Psoas muscle (tissue), 8 donors: ENCODE data around the gene NLRX1. TPM values are rescaled to one million over a fixed set of nuclear protein-coding genes. Genes with fewer than 3 reads are reported as not detected.

Experiments used
- ATAC-seq, 4 donors: fragments of 200-7000 bp; cut with Tn5 transposase; one replicate each; pipeline ENCODE4 v1.9.1; 2020; ENCODE audit warnings: moderate library complexity in 3 of 4, mild to moderate bottlenecking in 2 of 4
- DNase-seq, 2 donors: peaks; one replicate each; pipeline ENCODE4 v3.0.0-alpha.2; 2020
- H3K27ac ChIP-seq: fragments of 200-600 bp; one replicate; pipeline ENCODE4 v1.8.0; 2022
- H3K27me3 ChIP-seq, 3 donors: fragments of 200-600 bp in 1 of 3; one replicate each; pipeline versions ENCODE4 v1.6.1 to v1.8.0; 2013 to 2022; ENCODE audit warnings: low read length in 2 of 3, mild to moderate bottlenecking in 2 of 3, moderate library complexity in 1 of 3; ENCODE audit not compliant: insufficient read depth in 3 of 3
- H3K36me3 ChIP-seq, 2 donors: fragments of 200-600 bp in 1 of 2; one replicate each; pipeline versions ENCODE4 v1.6.1 to v1.8.0; 2013 to 2022; ENCODE audit warnings: low read depth in 1 of 2, mild to moderate bottlenecking in 1 of 2, moderate library complexity in 1 of 2; ENCODE audit not compliant: insufficient read depth in 1 of 2
- H3K4me1 ChIP-seq: fragments of 200-600 bp; one replicate; pipeline ENCODE4 v1.8.0; 2022
- H3K4me3 ChIP-seq: fragments of 200-600 bp; one replicate; pipeline ENCODE4 v1.8.0; 2022; ENCODE audit warnings: mild to moderate bottlenecking
- H3K9me3 ChIP-seq: fragments of 200-600 bp; one replicate; pipeline ENCODE4 v1.8.0; 2022
- CTCF ChIP-seq: fragments of 200-600 bp; IDR thresholded peaks from one replicate; pipeline ENCODE4 v1.8.0; 2022; ENCODE audit warnings: antibody characterized with exemption
- WGBS, 3 donors: extraction: QIAGEN DNeasy Blood & Tissue Kit; methylation state at CpG; one replicate each; pipeline versions ENCODE4 v1.1.6 to v1.1.7; 2013; 5-methylcytosine and 5-hydroxymethylcytosine counted together
- intact Hi-C, 2 donors: fragments of 100-400 bp; cut with DNase I; formaldehyde crosslinking; loops; one replicate each; pipeline versions ENCODE4 v1.11.0 to v1.14.2; 2022
- polyA plus RNA-seq, 3 donors: library from polyadenylated mRNA; stranded (reverse); fragments of 200-250 nt; gene quantifications; one replicate each; pipeline ENCODE4 v1.2.3, GENCODE V29; 2013
- total RNA-seq, 4 donors: library from RNA; stranded (reverse); fragmentation: NEBNext Ultra II Directional in 2 of 4; extraction: Animal tissue kit (Norgen Biotek cat#: 25700) in 2 of 4; gene quantifications; one replicate each; pipeline versions ENCODE4 v1.2.1 to v1.2.4, GENCODE V29; 2021 to 2023
- donor health status: healthy with polysubstance abuse.
- donor health status: DM: no; HTN: no; CAD: no; lungs with moderate emphysema.
- donor health status: Bipolar disorder and iron deficiency.
- donor health status: healthy.
- donor health status: DM: yes; HTN: yes; CAD: no.
- donor health status: DM: no; HTN: no; CAD: no.
- donor health status: DM: no; HTN: no; CAD: no.
- donor health status: DM: yes; HTN: yes; CAD: no.

Gene NLRX1
- total and polyA plus RNA-seq, 7 donors: 8.8 to 28.7 (median 18.1) TPM

DNA sequence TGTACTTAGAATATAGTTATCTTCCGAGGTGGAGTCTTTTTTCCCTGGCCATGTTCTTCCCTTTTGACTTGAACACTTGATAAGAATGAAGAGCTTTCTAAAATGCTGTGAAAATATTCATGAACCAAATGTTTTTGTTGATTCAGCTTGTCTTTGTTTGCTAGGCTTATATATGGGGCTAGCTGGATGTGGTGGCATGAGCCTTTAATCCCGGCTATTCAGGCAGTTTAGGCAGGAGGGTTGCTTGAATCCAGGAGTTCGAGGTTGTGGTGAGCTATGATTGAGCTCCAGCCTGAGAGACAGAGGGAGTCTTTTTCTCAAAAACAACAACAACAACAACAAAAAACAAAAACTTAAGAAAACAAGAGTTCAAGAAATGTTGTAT, 60.8 kb downstream of the NLRX1 start:
- Histone ChIP-seq H3K9me3 (no peaks in the 10 kb centered on the region), H3K4me1 (no peaks in the 10 kb centered on the region), H3K27ac (no peak overlapping the region), H3K4me3 (no peak overlapping the region), H3K36me3 (peaks cover 0 to 21% of the 10 kb centered on the region in 2 donors), H3K27me3 (no peaks in the 10 kb centered on the region)
- ATAC-seq (no peak), DNase-seq (no peak)
- TF ChIP-seq CTCF: no peak
- intact Hi-C loops: no loop called here
- 90 to 92% (median 91%) methylated on average over 3 of the region's 3 CpGs for whole genome bisulfite sequencing, 3 donors

DNA sequence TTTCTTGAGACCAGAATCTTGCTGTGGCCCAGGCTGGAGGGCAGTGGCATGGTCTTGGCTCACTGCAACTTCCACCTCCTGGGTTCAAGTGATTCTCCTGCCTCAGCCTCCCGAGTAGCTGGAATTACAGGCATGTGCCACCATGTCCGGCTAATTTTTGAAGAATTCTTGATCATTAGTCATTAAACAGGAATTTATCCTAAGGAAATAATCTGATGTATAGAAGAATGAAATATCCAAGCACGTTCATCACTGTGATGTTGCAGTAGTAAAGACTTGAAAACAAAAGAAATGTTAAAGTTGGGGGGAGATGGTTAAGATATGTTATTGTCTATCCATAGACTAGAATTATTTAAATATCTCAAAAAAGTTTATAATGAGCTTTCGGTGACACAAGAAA, 61.2 kb downstream of the NLRX1 start:
- 90 to 93% (median 91%) methylated on average over 4 of the region's 4 CpGs for WGBS, 3 donors
- H3K4me1 ChIP-seq: no peaks in the 10 kb centered on the region
- H3K27ac ChIP-seq: no peak overlapping the region
- no peaks in the 10 kb centered on the region for H3K9me3 ChIP-seq
- H3K4me3 ChIP-seq: no peak overlapping the region
- H3K27me3 ChIP-seq: no peaks in the 10 kb centered on the region
- DNase-seq (no peak), ATAC-seq (no peak)
- no peak for TF ChIP-seq CTCF
- intact Hi-C loops: no loop called here
- H3K36me3 ChIP-seq: peaks cover 0 to 21% of the 10 kb centered on the region in 2 donors

Other genes starting within 250 kb of the NLRX1 start
- 100 to 1,000 TPM in 1 of 4 donors, 10 to 100 TPM in 3; 52.4 to 124 (median 68.0) TPM for gene BCL9L, start 242.8 kb upstream of the NLRX1 start, total RNA-seq
- 10 to 100 TPM in 1 of 3 donors, 1 to 10 TPM in 2; 8.1 to 31.2 (median 8.6) TPM for gene BCL9L, start 242.8 kb upstream of the NLRX1 start, polyA plus RNA-seq
- gene UPK2, start 212.4 kb upstream of the NLRX1 start, total RNA-seq: not detected
- gene UPK2, start 212.4 kb upstream of the NLRX1 start, polyA plus RNA-seq: under 1 TPM in 1 of 3 donors, not detected in 2; 0.23 TPM
- not detected for gene FOXR1, start 197.0 kb upstream of the NLRX1 start, total RNA-seq
- gene FOXR1, start 197.0 kb upstream of the NLRX1 start, polyA plus RNA-seq: not detected
- gene CENATAC, start 170.6 kb upstream of the NLRX1 start, total RNA-seq: 10 to 100 TPM in 3 of 4 donors, 1 to 10 TPM in 1; 5.4 to 18.9 (median 10.9) TPM
- 10 to 100 TPM in 2 of 3 donors, 1 to 10 TPM in 1; 9.4 to 23.5 (median 10.1) TPM for gene CENATAC, start 170.6 kb upstream of the NLRX1 start, polyA plus RNA-seq
- gene RPS25, start 150.4 kb upstream of the NLRX1 start, total RNA-seq: 1,000 to 10,000 TPM; 1,024 to 1,264 (median 1,219) TPM
- 1,000 to 10,000 TPM; 1,713 to 2,514 (median 2,031) TPM for gene RPS25, start 150.4 kb upstream of the NLRX1 start, polyA plus RNA-seq
- gene TRAPPC4, start 150.0 kb upstream of the NLRX1 start, total RNA-seq: 10 to 100 TPM; 46.1 to 61.5 (median 56.8) TPM
- gene TRAPPC4, start 150.0 kb upstream of the NLRX1 start, polyA plus RNA-seq: 10 to 100 TPM; 39.0 to 99.5 (median 52.8) TPM
- 10 to 100 TPM; 17.0 to 26.9 (median 20.5) TPM for gene SLC37A4, start 137.8 kb upstream of the NLRX1 start, total RNA-seq
- gene SLC37A4, start 137.8 kb upstream of the NLRX1 start, polyA plus RNA-seq: 10 to 100 TPM; 10.6 to 34.3 (median 25.9) TPM
- 10 to 100 TPM; 24.1 to 40.1 (median 33.2) TPM for gene HYOU1, start 111.5 kb upstream of the NLRX1 start, total RNA-seq
- 10 to 100 TPM; 21.2 to 46.2 (median 30.0) TPM for gene HYOU1, start 111.5 kb upstream of the NLRX1 start, polyA plus RNA-seq
- 10 to 100 TPM; 16.2 to 25.4 (median 19.6) TPM for gene VPS11, start 100.9 kb upstream of the NLRX1 start, total RNA-seq
- gene VPS11, start 100.9 kb upstream of the NLRX1 start, polyA plus RNA-seq: 10 to 100 TPM; 16.4 to 23.2 (median 21.8) TPM
- 10 to 100 TPM; 18.1 to 33.3 (median 25.8) TPM for gene HMBS, start 83.8 kb upstream of the NLRX1 start, total RNA-seq
- 10 to 100 TPM; 38.3 to 45.3 (median 40.4) TPM for gene HMBS, start 83.8 kb upstream of the NLRX1 start, polyA plus RNA-seq
- gene DPAGT1, start 66.9 kb upstream of the NLRX1 start, total RNA-seq: 10 to 100 TPM in 3 of 4 donors, 1 to 10 TPM in 1; 9.4 to 12.9 (median 12.3) TPM
- gene DPAGT1, start 66.9 kb upstream of the NLRX1 start, polyA plus RNA-seq: 10 to 100 TPM; 12.1 to 38.7 (median 27.3) TPM
- gene C2CD2L, start 61.4 kb upstream of the NLRX1 start, total RNA-seq: 10 to 100 TPM; 10.9 to 16.8 (median 15.0) TPM
- gene C2CD2L, start 61.4 kb upstream of the NLRX1 start, polyA plus RNA-seq: 10 to 100 TPM; 14.5 to 28.7 (median 15.2) TPM
- gene HINFP, start 47.1 kb upstream of the NLRX1 start, total RNA-seq: 10 to 100 TPM; 10.1 to 16.2 (median 14.3) TPM
- gene HINFP, start 47.1 kb upstream of the NLRX1 start, polyA plus RNA-seq: 10 to 100 TPM in 2 of 3 donors, 1 to 10 TPM in 1; 8.3 to 20.6 (median 10.9) TPM
- gene ABCG4, start 19.7 kb upstream of the NLRX1 start, total RNA-seq: under 1 TPM in 3 of 4 donors, not detected in 1; 0.12 to 0.38 (median 0.30) TPM
- gene ABCG4, start 19.7 kb upstream of the NLRX1 start, polyA plus RNA-seq: under 1 TPM; 0.03 to 0.22 (median 0.08) TPM
- not detected for gene NHERF4, start 16.8 kb downstream of the NLRX1 start, total RNA-seq
- under 1 TPM; 0.06 to 0.17 (median 0.07) TPM for gene NHERF4, start 16.8 kb downstream of the NLRX1 start, polyA plus RNA-seq
- gene CBL, start 37.6 kb downstream of the NLRX1 start, total RNA-seq: 1 to 10 TPM; 3.6 to 7.6 (median 7.2) TPM
- gene CBL, start 37.6 kb downstream of the NLRX1 start, polyA plus RNA-seq: 1 to 10 TPM in 2 of 3 donors, under 1 TPM in 1; 0.94 to 3.4 (median 2.2) TPM
- gene MCAM, start 148.4 kb downstream of the NLRX1 start, total RNA-seq: 10 to 100 TPM; 24.5 to 71.1 (median 43.6) TPM
- gene MCAM, start 148.4 kb downstream of the NLRX1 start, polyA plus RNA-seq: 10 to 100 TPM; 15.4 to 27.4 (median 27.3) TPM
- gene RNF26, start 165.8 kb downstream of the NLRX1 start, total RNA-seq: 1 to 10 TPM; 6.1 to 8.8 (median 7.5) TPM
- 1 to 10 TPM; 5.8 to 8.9 (median 7.1) TPM for gene RNF26, start 165.8 kb downstream of the NLRX1 start, polyA plus RNA-seq
- 10 to 100 TPM in 1 of 4 donors, 1 to 10 TPM in 3; 5.3 to 11.6 (median 8.8) TPM for gene C1QTNF5, start 172.2 kb downstream of the NLRX1 start, total RNA-seq
- gene C1QTNF5, start 172.2 kb downstream of the NLRX1 start, polyA plus RNA-seq: 10 to 100 TPM in 1 of 3 donors, 1 to 10 TPM in 2; 3.2 to 12.0 (median 4.7) TPM
- gene MFRP, start 178.0 kb downstream of the NLRX1 start, total RNA-seq: not detected
- under 1 TPM in 2 of 3 donors, not detected in 1; 0.01 to 0.05 TPM for gene MFRP, start 178.0 kb downstream of the NLRX1 start, polyA plus RNA-seq
- 100 to 1,000 TPM in 3 of 4 donors, 10 to 100 TPM in 1; 75.8 to 210 (median 156) TPM for gene USP2, start 213.0 kb downstream of the NLRX1 start, total RNA-seq
- 10 to 100 TPM; 49.0 to 76.4 (median 57.4) TPM for gene USP2, start 213.0 kb downstream of the NLRX1 start, polyA plus RNA-seq